HepG2 (cell line): Measurements from ENCODE around the gene TIMM44. TPM values are rescaled to one million over a fixed set of nuclear protein-coding genes. Genes with fewer than 3 reads are reported as not detected.
A peak's percentile ranks its signal among the peaks of the same experiment; 100 is the strongest.

Experiments
- ATAC-seq: fragments of 200-7000 bp; cut with Tn5 transposase; 3 replicates; pipeline ENCODE4 v1.9.1; 2020; ENCODE audit warnings: mild to moderate bottlenecking, moderate library complexity
- BruUV-seq: library from RNA; stranded (reverse); fragments of 400-500 nt; replicated peaks from 2 replicates; lab custom pipeline; 2021; lab: Mats Ljungman, UMichigan
- CTCF ChIA-PET: fragments of 300-600 bp; formaldehyde crosslinking; extraction: SDS; loops from one replicate; lab custom pipeline; 2021; ENCODE audit warnings: low total read pairs, inconsistent platforms, low intra/inter-chr PET ratio; lab: Yijun Ruan, JAX
- POLR2A ChIA-PET: fragments of 350-600 bp; sonication (Branson Sonifier 250); formaldehyde crosslinking; loops from one replicate; lab custom pipeline; 2020; ENCODE audit warnings: antibody characterized with exemption, inconsistent platforms; lab: Yijun Ruan, JAX
- DNase-seq: peaks from one replicate; pipeline ENCODE4 v3.0.0-alpha.2; 2015; ENCODE audit warnings: low spot score
- FAIRE-seq: peaks from 3 replicates; lab custom pipeline; 2011; peaks lifted over from hg19 to GRCh38; lab: Jason Lieb, UNC
- H2AFZ ChIP-seq: one replicate; pipeline ENCODE4 v1.6.1; 2011; ENCODE audit warnings: low read length, inconsistent platforms
- H3K27ac ChIP-seq: fragments of 300-600 bp; 3 replicates; pipeline ENCODE4 v1.8.0; 2011; ENCODE audit warnings: mixed run types, mild to moderate bottlenecking, mixed read lengths, low read length, inconsistent platforms; ENCODE audit not compliant: insufficient read depth; ENCODE audit errors: extremely low read length
- H3K27me3 ChIP-seq, 2 experiments: fragments of 200-600 bp in 1 of 2; 2 replicates in 1 of 2; 3 replicates in 1 of 2; pipeline versions ENCODE4 v1.6.0 to v1.8.0; 2011; ENCODE audit warnings: low read length in 2 of 2, mild to moderate bottlenecking in 2 of 2, moderate library complexity in 2 of 2, inconsistent platforms in 1 of 2; ENCODE audit not compliant: insufficient read depth in 2 of 2, control insufficient read depth in 1 of 2
- H3K36me3 ChIP-seq, 2 experiments: fragments of 200-600 bp in 1 of 2; replicated peaks in 1 of 2; 2 replicates in 1 of 2; 3 replicates in 1 of 2; pipeline versions ENCODE4 v1.5.1 to v1.8.0; 2011; ENCODE audit warnings: low read length in 2 of 2, inconsistent platforms in 1 of 2; ENCODE audit not compliant: insufficient read depth in 2 of 2, control insufficient read depth in 1 of 2
- H3K4me1 ChIP-seq: 2 replicates; pipeline ENCODE4 v1.5.1; 2012; ENCODE audit warnings: low read length, inconsistent platforms; ENCODE audit not compliant: insufficient read depth
- H3K4me2 ChIP-seq: 2 replicates; pipeline ENCODE4 v1.6.0; 2011; ENCODE audit warnings: low read depth, low read length, inconsistent platforms
- H3K4me3 ChIP-seq, 3 experiments: fragments of 200-600 bp in 1 of 3; sonication (generic), shearing (Covaris generic) in 1 of 3; replicated peaks in 1 of 3; 2 replicates each; pipeline ENCODE4 v1.5.1; 2011 to 2016; ENCODE audit warnings: low read length in 3 of 3, inconsistent platforms in 2 of 3, low read depth in 2 of 3, mild to moderate bottlenecking in 2 of 3, control low read depth in 1 of 3, mixed read lengths in 1 of 3; ENCODE audit not compliant: insufficient read depth in 1 of 3
- H3K79me2 ChIP-seq: one replicate; pipeline ENCODE4 v1.6.1; 2011; ENCODE audit warnings: low read length, inconsistent platforms; ENCODE audit not compliant: insufficient read depth
- H3K9ac ChIP-seq: 2 replicates; pipeline ENCODE4 v1.6.0; 2011; ENCODE audit warnings: mild to moderate bottlenecking, low read depth, low read length, inconsistent platforms; ENCODE audit not compliant: insufficient read depth
- H3K9me3 ChIP-seq: 2 replicates; pipeline ENCODE4 v1.5.1; 2012; ENCODE audit warnings: mild to moderate bottlenecking, low read length
- H4K20me1 ChIP-seq: 2 replicates; pipeline ENCODE4 v1.6.0; 2011; ENCODE audit warnings: inconsistent platforms, mild to moderate bottlenecking, low read length, moderate library complexity; ENCODE audit not compliant: insufficient read depth
- AGO2 ChIP-seq: fragments of 200-400 bp; formaldehyde crosslinking; optimal IDR thresholded peaks from 2 replicates; pipeline ENCODE3; 2017; ENCODE audit warnings: mild to moderate bottlenecking, low read depth, low read length, moderate library complexity
- IKZF5 ChIP-seq: IDR thresholded peaks from 2 replicates; pipeline ENCODE4 v1.6.1; 2018; ENCODE audit warnings: missing genetic modification reagents, mild to moderate bottlenecking, missing compliant biosample characterization
- RBFOX2 ChIP-seq: fragments of 200-400 bp; formaldehyde crosslinking; IDR thresholded peaks from 2 replicates; pipeline ENCODE4 v1.6.1; 2017; ENCODE audit warnings: low read depth, mild to moderate bottlenecking, low read length
- ZNF280B ChIP-seq: sonication (generic); formaldehyde crosslinking; IDR thresholded peaks from 2 replicates; pipeline ENCODE4 v1.5.0; 2020; ENCODE audit warnings: missing genetic modification reagents, mild to moderate bottlenecking, borderline replicate concordance
- ZNF451 ChIP-seq: sonication (generic); formaldehyde crosslinking; IDR thresholded peaks from 2 replicates; pipeline ENCODE4 v1.5.0; 2020; ENCODE audit warnings: mild to moderate bottlenecking, missing genetic modification reagents
- WGBS: methylation state at CpG from one replicate; pipeline ENCODE4 v1.1.6; 2017; ENCODE audit warnings: low lambda C conversion rate; 5-methylcytosine and 5-hydroxymethylcytosine counted together
- in situ Hi-C: cut with HindIII; loops from 2 replicates; pipeline ENCODE4 v1.10.0; 2017; ENCODE audit warnings: low pct_unique_long_range_greater_than_20kb; ENCODE audit not compliant: extremely low pct_ligation_motif_present
- intact Hi-C: fragments of 100-400 bp; cut with micrococcal nuclease; formaldehyde crosslinking; loops from one replicate; pipeline ENCODE4 v1.10.0; 2022; ENCODE audit not compliant: unreplicated experiment
- polyA plus RNA-seq, 8 experiments: library from polyadenylated mRNA; depleted of rRNA in 3 of 8; stranded (reverse) in 7 of 8; unstranded in 1 of 8; fragments of >200 nt; fragmentation: Illumina TruSeq in 4 of 8; extraction: Trizol in 4 of 8; gene quantifications; 2 replicates each; pipeline versions ENCODE4 v1.2.1 to v1.2.3, GENCODE V29; 2011 to 2016; ENCODE audit warnings: low read depth in 4 of 8, missing spikeins in 1 of 8, mixed read lengths in 1 of 8; ENCODE audit not compliant: insufficient read depth in 1 of 8
- total RNA-seq, 5 experiments: library from RNA; depleted of rRNA; stranded (reverse); fragments of >200 nt; fragmentation: Illumina TruSeq; extraction: Trizol; gene quantifications; 2 replicates each; pipeline ENCODE4 v1.2.3, GENCODE V29; 2016; ENCODE audit warnings: low read depth in 1 of 5
- TF ChIP-seq, protein P1 (sequence below): sonication (generic); formaldehyde crosslinking; IDR thresholded peaks from 2 replicates; pipeline ENCODE4 v1.8.1; 2023; ENCODE audit warnings: mild to moderate bottlenecking, missing genetic modification reagents, borderline replicate concordance

The TIMM44 gene
- total and polyA plus RNA-seq, 2 of the 13 experiments (the other 11 are each of a cell fraction or from before 2014, with no cell fraction given), result 42.9 to 72.6 TPM

DNA sequence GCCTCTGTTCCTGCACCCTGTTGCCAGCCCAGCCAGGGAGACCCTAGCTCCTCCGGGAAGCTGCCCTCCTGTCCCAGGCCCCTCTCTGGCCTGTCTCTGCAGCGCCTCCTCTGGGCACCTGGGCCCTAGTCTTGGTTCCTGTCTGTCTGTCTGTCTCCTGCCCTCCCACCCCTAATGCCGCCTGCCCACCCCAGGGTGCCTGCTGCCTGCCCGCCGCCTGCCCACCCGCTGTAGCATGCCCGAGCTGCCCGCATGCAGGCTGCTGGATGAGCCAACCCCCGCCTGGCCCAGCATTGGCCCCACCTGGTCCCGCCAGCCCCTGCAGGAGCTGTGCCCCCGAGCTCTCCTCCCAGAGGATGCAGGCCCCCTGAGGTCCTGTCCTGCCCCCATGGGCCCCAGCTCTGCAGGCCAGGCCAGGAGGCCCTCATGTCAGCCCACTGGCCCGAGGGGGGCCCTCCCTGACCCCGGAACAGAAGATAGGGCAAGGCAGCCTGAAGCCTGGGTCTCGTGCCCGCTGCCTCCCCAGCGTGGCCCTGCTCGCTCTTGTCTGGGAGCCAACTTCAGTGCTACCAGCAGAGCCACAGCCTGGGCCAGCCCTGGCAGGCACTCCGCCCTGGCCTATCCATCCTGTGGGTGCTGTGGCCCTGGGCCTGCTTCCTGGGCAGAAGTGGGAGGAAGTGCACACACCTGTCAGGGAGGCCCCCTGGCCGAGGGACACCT lies 34.6 kb downstream of the TIMM44 start:
- H3K36me3 ChIP-seq, result peaks cover 4 to 28% of the 10 kb centered on the region in 2 experiments; a peak in 4 of 5 replicates

More for the DNA sequence above, 34.6 kb downstream of the TIMM44 start:
- CTCF ChIA-PET, result no interaction called here
- no peak overlapping the region for H3K27ac ChIP-seq
- no peak for TF ChIP-seq ZNF451 (CRISPR knock-in tag)
- TF ChIP-seq, protein P1, sequence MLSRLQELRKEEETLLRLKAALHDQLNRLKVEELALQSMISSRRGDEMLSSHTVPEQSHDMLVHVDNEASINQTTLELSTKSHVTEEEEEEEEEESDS (CRISPR knock-in tag), result no peak
- TF ChIP-seq IKZF5 (CRISPR knock-in tag), result no peak
- TF ChIP-seq RBFOX2, result peak; percentile 52
- peak; percentile 57 for TF ChIP-seq AGO2
- no peak for TF ChIP-seq ZNF280B (CRISPR knock-in tag)
- TF ChIP-seq, all 625 proteins: peak for 2
- no peaks in the 10 kb centered on the region for H3K9me3 ChIP-seq
- no peak overlapping the region for H3K9ac ChIP-seq
- ATAC-seq, result 0 out of 3 replicates have a peak, but pooled peaks have one; percentile 3
- DNase-seq, result no peak
- H3K27me3 ChIP-seq, result no peaks in the 10 kb centered on the region; a peak in 1 of 5 replicates
- no TSS peak for BruUV-seq
- no peak overlapping the region for H3K4me3 ChIP-seq
- no peak overlapping the region for H3K4me2 ChIP-seq
- intact Hi-C loops (no loop called here), in situ Hi-C loops (no loop called here)
- H3K79me2 ChIP-seq, result peaks cover 23% of the 10 kb centered on the region
- POLR2A ChIA-PET, result interaction anchor here (1.0 to 3.4 kb wide), 2 partner anchors 10 to 40 kb away, joined by 3 to 24 read pairs; partner anchors contain the start of gene SNAPC2
- WGBS, result 98% methylated on average over 13 of the region's 19 CpGs
- FAIRE-seq, result no peak
- peaks cover 13% of the 10 kb centered on the region; the same call in 1 of the 2 replicates for H4K20me1 ChIP-seq
- no peak overlapping the region for H2AFZ ChIP-seq
- H3K4me1 ChIP-seq, result peaks cover 21% of the 10 kb centered on the region
